CD4-positive, alpha-beta T cell treated with Interleukin-2 at 100 ng/mL for 4 hours (primary cell): Measurements from ENCODE around the gene GNB2.
"Not testable (repeated sequence)": the region's sequence is repeated elsewhere in the genome, so short reads cannot be mapped to it uniquely, and the experiment has no call there.

Experiments used
- DNase-seq: peaks from one replicate; pipeline ENCODE4 v3.0.0-alpha.2; 2020; ENCODE audit warnings: low spot score

Gene GNB2

DNA sequence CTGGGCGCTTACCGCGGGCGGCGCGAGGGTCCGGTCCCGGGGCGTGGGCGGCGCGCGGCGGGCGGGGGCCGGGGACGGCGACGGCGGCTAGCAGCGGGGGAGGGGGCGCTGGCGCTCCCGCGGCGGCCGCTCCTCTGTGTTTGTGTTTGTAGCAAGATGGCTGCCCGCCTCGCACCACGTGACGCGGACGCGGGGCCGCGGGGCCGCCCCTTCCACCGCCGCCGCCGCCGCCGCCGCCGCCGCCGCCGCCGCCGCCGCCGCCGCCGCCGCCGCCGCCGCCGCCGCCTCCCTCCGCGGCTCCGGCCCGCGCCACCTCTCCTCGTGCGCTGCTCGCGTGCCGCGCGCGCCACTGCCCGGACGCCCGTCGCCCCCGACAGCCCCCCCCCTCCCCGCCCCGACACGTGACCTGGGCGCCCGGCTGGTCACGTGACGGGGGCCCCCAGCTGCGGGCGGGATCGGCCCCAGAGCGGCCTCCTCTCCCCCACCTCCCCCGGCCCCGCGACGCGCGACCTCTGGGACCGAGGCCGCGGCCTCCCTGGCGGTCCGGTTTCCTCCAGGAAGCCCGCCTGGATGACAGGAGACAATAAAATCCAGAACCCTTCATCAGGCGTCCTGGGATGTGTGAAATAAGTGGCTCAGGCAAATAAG is 20.7 kb downstream of the GNB2 start, which contains the start of gene GIGYF1:
GIGYF1 (minus strand) TSS at position 153 of the 648 bp plus-strand sequence. CDS start 6,012 bp downstream, outside the sequence.
- peak; percentile 63 for DNase-seq

DNA sequence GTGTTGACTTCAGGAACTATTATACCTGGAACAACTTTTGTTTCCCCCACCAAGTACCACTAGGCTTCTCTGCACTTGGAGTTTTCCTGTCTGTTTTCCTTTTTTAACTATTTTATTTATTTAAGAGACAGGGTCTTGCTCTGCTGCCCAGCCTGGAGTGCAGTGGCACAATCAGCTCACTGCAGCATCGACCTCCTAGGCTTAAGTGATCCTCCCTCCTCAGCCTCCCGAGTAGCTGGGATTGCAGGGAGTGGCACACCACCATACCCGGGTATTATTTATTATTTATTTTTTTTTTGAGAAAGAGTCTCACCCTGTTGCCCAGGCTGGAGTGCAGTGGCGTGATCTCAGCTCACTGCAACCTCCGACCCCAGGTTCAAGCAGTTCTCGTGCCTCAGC is 22.6 kb downstream of the GNB2 start:
- no peak for DNase-seq

DNA sequence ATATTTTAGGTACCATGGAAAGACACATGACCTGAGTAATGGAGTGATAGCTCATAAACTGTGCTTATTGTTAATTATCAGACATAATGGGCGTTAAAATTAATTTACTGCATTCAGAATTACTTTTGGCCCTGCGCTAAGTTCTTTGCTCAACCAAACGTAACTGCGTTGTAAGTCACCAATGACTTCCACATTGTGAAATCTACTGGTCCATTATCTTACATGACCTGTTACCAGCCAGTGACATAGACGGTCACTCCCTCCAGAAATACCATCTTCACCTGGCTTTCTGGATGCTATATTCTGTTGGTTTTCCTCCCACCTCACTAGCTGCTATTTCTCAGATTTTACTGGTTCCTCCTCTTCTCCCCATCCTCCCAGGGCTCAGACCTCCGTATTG is 25.5 kb downstream of the GNB2 start:
- no peak for DNase-seq

DNA sequence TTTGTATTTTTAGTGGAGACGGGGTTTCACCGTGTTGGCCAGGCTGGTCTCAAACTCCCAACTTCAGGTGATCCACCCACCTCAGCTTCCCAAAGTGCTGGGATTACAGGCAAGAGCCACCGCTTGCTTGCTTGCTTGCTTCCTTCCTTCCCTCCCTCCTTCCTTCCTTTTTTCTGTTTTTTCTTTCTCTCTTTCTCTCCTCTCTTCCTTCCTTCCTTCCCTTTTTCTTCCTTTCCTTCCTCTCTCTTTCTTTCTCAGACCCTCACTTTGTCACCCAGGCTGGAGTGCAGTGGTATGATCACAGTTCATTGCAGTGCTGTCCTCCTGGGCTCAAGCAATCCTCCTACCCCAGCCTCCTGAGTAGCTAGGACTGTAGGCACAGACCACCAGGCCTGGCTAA is 27.5 kb downstream of the GNB2 start:
- not testable (repeated sequence) for DNase-seq

DNA sequence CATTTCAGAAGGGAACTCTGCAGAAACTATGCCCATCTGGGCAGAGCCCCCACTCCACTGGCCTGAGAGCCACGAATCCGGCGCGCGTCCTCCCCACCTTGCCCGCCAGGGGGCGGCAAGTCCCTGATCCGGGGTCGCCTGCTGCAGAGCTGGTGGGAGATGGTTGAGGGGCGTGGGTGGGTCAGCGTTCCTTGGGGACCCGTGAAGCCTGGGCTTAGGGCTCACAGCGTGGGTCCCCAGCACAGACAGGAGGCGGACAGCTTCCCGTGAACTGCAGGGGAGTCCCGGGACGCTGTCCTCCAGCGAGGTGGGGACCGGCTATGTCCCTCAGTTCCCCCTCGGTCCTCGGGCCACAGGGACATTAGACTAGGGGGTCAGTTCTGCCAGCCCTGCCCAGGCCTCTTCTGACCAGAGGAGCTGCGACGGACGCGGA is 31.8 kb downstream of the GNB2 start:
- DNase-seq: peak; percentile 75

DNA sequence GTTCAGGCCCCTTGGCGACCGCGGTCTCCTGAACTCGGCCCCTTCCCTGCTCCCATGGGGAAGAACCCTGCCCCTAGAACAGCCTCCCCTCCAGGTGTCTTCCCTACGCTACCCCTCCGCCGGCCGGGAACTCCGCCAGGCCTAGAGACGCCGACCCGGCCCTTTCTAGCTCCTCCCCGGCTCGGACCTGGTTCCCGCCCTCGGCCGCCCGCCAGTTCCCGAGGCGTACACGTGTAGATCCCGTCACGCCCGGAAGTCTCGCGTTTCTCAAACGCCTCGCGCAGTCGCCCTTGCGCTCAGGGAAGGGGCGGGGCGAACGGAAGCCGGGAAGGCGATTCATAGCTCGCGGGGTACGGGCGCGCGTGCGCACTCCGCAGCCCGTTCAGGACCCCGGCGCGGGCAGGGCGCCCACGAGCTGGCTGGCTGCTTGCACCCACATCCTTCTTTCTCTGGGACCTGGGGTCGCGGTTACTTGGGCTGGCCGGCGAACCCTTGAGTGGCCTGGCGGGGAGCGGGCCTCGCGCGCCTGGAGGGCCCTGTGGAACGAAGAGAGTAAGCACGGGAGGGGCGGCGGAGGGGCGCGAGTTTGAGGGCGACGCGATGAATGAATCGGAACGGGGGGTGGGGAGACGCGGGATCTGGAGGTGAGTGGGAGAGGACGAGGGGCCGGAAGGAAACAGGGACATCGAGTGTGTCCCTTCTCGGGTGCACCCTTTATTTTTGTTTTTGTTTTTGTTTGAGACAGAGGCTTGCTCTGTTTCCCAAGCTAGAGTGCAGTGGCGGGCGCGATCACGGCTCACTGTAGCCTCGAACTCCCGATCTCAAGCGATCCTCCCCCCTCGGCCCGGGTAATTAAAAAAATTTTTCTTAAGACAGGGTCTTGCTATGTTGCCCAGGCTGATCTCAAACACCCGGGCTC is 32.5 kb downstream of the GNB2 start, which contains the start of gene POP7:
POP7 (plus strand) TSS at position 369 of the 919 bp plus-strand sequence. CDS start 710 bp downstream, outside the sequence.
- DNase-seq: peak; percentile 98

DNA sequence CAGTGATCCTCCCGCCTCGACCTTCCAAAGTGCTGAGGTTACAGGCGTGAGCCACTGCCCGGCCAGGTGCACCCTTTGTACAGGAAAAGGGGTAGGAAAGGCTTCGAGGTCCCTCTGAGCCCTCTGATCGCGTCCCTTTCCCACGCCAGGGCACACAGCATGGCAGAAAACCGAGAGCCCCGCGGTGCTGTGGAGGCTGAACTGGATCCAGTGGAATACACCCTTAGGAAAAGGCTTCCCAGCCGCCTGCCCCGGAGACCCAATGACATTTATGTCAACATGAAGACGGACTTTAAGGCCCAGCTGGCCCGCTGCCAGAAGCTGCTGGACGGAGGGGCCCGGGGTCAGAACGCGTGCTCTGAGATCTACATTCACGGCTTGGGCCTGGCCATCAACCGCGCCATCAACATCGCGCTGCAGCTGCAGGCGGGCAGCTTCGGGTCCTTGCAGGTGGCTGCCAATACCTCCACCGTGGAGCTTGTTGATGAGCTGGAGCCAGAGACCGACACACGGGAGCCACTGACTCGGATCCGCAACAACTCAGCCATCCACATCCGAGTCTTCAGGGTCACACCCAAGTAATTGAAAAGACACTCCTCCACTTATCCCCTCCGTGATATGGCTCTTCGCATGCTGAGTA is 33.3 kb downstream of the GNB2 start:
- DNase-seq: no peak

DNA sequence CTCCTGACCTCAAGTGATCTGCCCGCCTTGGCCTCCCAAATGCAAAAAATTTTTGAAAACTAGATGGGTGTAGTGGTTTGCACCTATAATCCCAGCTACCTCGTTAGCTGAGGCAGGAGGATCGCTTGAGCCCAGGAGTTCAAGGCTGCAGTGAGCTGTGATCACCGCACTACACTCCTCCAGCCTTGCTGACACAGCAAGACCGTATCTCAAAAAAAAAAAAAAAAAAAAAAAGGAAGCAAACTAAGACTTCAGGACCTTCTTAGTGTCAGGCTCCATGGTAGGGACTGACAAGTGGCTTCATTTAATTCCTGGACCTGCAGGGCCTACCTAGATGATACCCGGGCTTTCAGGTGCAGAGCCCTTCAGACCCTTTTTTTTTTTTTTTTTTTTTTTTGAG is 34.9 kb downstream of the GNB2 start:
- no peak for DNase-seq

DNA sequence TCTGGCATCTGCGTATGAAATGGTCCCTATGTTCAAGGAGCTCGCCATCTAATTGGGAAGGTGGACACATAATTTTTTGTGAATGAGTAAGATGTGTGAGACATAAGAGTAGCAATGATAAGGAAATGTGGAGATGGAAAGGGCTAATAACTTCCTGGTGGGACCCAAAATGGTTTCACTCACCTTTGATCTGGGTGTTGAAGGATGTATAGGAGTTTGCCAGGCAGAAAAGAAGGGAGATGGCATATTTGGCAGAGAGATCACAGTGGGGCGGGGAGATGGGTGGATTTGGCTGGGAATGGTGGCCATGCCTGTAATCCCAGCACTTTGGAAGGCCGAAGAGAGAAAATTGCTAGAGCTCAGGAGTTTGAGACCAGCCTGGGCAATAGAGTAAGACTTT is 36.9 kb downstream of the GNB2 start:
- DNase-seq: no peak

DNA sequence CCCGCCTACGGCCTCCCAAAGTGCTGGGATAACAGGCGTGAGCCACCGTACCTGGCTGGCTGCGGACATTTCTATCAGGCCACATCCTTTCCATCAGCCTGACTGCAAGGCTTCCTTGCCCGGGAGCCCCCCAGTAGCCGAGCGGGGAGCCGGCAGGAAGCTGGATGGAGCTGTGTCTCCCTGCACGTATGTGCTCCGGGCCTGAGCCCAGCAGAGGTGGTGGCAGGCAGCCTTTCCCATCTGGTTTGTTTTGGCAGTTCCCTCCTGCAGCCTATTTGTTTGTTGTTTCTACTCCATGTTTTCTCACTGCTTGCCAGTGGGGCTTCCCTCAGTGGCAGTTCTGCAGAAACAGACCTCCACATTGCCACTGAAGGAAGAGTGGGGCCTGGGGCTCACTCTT is 37.8 kb downstream of the GNB2 start:
- no peak for DNase-seq

DNA sequence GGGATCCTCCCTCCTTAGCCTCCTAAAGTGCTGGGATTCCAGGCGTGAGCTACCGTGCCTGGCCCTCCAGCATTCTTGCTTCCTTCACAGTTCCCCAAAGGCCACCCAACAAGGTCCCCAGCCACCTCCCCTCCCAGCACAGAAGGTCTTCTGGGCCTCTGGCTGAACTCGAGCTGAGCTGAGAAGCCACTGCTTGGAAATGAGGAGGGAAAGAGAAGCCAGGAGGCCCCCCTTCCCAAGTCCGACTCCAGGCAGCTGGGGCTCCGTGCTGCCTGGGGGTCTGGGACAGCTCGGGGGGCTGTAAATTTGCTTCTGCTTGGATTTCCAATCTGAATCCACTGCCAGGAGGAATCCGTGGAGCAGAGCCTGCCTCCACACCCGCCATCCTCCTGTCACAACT is 41.2 kb downstream of the GNB2 start:
- DNase-seq: no peak

DNA sequence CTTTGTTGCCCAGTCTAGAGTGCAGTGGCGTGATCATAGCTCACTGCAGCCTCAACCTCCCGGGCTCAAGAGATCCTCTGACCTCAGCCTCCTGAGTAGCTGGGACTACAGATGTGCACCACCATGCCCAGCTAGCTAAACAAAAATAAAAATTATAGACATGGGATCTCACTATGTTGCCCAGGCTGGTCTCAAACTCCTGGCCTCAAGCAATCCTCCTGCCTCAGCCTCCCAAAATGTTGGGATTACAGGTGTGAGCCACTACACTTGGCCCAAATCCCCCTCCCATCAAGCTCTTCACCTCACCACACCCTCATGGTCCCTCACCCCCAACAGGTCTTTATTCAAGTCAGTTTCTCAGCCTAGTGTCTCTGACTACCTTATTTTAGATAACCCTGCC is 43.5 kb downstream of the GNB2 start:
- DNase-seq: not testable (repeated sequence)

DNA sequence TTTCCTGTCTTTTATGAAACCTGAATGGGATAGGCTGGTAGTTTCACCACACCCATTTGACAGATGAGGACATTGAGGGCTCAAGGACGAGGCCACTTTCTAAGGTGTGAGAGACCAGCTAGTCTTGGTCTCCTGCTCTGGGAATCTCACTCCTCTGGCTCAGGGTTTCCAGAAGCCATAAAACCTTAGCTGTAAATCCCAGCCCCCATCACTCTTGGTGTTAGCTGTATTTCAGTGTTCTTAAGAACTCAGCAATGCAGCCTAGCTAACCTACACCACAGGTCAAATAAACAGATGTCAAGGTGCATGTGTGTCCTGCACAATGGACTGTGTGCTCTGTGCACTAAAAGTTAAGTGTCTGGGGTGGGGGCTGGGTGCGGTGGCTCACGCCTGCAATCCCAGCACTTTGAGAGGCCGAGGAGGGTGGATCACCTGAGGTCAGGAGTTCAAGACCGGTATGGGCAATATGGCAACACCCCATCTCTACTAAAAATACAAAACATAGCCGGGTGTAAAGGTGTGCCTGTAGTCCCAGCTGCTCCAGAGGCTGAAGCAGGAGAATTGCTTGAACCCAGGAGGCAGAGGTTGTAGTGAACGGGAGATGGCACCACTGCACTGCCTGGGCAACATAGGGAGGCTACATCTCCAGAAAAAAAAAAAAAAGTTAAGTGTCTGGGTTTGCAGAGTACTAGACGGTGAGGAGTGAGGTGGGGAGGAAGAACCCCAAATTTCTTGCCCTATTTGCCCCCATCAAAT is 46.2 kb downstream of the GNB2 start:
- DNase-seq: no peak

DNA sequence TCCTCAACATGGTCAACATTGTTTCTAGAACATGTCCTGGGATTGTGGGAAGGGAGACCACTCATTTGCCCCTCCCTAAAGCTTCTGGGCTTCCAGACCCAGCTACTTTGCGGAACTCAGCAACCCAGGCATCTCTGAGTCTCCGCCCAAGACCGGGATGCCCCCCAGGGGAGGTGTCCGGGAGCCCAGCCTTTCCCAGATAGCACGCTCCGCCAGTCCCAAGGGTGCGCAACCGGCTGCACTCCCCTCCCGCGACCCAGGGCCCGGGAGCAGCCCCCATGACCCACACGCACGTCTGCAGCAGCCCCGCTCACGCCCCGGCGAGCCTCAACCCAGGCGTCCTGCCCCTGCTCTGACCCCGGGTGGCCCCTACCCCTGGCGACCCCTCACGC is 46.7 kb downstream of the GNB2 start, which contains the start of gene EPO:
EPO (plus strand) TSS at position 190 of the 392 bp plus-strand sequence. CDS start 513 bp downstream, outside the sequence.
- no peak for DNase-seq

DNA sequence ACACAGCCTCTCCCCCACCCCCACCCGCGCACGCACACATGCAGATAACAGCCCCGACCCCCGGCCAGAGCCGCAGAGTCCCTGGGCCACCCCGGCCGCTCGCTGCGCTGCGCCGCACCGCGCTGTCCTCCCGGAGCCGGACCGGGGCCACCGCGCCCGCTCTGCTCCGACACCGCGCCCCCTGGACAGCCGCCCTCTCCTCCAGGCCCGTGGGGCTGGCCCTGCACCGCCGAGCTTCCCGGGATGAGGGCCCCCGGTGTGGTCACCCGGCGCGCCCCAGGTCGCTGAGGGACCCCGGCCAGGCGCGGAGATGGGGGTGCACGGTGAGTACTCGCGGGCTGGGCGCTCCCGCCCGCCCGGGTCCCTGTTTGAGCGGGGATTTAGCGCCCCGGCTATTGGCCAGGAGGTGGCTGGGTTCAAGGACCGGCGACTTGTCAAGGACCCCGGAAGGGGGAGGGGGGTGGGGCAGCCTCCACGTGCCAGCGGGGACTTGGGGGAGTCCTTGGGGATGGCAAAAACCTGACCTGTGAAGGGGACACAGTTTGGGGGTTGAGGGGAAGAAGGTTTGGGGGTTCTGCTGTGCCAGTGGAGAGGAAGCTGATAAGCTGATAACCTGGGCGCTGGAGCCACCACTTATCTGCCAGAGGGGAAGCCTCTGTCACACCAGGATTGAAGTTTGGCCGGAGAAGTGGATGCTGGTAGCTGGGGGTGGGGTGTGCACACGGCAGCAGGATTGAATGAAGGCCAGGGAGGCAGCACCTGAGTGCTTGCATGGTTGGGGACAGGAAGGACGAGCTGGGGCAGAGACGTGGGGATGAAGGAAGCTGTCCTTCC is 47.3 kb downstream of the GNB2 start:
- no peak for DNase-seq

DNA sequence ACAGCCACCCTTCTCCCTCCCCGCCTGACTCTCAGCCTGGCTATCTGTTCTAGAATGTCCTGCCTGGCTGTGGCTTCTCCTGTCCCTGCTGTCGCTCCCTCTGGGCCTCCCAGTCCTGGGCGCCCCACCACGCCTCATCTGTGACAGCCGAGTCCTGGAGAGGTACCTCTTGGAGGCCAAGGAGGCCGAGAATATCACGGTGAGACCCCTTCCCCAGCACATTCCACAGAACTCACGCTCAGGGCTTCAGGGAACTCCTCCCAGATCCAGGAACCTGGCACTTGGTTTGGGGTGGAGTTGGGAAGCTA is 47.9 kb downstream of the GNB2 start:
- no peak for DNase-seq

DNA sequence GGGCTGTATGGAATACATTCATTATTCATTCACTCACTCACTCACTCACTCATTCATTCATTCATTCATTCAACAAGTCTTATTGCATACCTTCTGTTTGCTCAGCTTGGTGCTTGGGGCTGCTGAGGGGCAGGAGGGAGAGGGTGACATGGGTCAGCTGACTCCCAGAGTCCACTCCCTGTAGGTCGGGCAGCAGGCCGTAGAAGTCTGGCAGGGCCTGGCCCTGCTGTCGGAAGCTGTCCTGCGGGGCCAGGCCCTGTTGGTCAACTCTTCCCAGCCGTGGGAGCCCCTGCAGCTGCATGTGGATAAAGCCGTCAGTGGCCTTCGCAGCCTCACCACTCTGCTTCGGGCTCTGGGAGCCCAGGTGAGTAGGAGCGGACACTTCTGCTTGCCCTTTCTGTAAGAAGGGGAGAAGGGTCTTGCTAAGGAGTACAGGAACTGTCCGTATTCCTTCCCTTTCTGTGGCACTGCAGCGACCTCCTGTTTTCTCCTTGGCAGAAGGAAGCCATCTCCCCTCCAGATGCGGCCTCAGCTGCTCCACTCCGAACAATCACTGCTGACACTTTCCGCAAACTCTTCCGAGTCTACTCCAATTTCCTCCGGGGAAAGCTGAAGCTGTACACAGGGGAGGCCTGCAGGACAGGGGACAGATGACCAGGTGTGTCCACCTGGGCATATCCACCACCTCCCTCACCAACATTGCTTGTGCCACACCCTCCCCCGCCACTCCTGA is 49.1 kb downstream of the GNB2 start:
- no peak for DNase-seq

DNA sequence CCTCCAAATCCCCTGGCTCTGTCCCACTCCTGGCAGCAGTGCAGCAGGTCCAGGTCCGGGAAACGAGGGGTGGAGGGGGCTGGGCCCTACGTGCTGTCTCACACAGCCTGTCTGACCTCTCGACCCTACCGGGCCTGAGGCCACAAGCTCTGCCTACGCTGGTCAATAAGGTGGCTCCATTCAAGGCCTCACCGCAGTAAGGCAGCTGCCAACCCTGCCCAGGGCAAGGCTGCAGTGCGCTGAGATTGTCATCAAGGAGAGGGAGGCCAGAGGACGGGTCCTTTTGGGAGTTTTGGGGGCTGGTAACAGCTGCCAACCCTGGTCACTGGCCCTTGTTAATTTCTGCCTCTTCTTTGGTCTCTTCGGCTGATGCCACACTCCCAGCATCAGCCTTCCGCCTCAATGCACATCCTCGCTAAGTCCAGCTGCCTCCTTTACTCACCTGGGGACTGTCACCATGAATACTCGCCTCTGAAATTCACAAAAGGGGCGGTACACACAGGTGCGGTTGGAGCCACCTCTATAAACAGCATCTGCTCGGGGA is 50.3 kb downstream of the GNB2 start:
- no peak for DNase-seq

DNA sequence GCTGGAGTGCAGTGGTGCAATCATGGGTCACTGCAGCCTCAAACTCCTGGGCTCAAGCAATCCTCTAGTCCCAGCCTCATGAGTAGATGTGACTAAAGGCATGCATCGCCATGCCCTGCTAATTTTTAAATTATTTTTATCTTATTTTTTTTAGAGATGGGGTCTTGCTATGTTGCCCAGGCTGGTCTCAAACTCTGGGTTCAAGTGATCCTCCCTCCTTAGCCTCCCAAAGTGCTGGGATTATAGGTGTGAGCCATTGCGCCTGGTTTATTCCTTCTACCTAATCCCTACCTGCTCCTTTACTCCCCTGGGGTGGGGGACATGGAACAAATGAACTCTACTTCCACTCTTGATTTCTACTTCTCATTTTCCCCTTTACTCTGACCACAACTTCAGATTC is 50.8 kb downstream of the GNB2 start:
- not testable (repeated sequence) for DNase-seq
